HG02973 (cell line): ENCODE results near the gene HTR1B.

Source experiments
- ATAC-seq: cut with Tn5 transposase; IDR thresholded peaks from one replicate; pipeline ENCODE4 v1.9.1; 2021; ENCODE audit warnings: moderate library complexity; ENCODE audit not compliant: unreplicated experiment

HTR1B gene

DNA sequence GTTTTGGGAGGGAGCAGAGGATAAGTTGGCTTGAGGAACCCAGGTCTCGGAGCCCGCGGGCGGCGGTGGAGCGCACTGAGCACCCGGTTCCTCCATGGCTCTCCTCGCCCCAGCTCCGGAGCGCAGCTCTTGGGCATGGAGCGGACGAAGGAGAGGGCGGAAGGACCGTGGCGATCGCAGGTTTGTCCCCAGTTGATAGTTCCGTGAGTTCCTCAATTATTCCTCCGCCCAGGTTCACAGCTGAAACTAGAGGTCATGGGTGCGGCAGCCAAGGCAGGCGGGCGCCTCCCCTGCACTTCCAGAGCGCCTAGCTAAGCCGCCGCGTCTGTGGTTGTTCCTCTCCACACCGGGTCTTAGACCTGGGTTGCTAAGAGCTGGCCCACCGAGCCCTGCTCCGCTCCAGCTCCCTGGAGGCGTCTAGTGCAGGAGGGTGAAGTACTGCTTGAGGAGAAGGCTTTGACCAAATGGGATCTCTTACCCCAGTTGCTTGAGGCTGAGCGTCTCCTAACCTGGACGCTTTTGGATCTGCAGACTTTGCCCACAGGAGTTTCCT lies at the start of gene HTR1B:
TSS of gene HTR1B (minus strand) at position 184 of the 553 bp plus-strand sequence. CDS start at position 96, 88 bp downstream.
- no peak for ATAC-seq

DNA sequence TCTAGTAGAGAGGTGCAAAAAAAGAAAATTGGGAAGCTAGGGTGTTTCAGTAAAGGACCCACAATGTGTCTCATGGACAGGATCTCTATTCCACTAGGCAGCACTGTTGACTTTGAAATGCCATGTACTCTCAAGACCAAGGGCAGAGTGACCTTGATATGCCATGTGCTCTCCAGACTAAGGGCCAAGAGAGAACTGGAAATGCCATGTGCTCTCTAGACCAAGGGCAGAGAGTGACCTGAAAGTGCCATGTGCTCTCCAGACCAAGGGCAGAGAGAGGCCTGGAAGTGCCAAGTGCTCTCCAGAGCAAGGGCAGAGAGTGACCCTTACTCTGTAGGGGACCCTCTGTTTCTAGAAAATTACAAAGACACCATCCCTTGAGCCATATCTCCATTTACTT lies 49.3 kb upstream of the HTR1B start:
- ATAC-seq, result no peak

- ATAC-seq, result no peak
Observed at GRCh38 chr6:77511860-77512259, 48.6 kb upstream of the HTR1B start.

DNA sequence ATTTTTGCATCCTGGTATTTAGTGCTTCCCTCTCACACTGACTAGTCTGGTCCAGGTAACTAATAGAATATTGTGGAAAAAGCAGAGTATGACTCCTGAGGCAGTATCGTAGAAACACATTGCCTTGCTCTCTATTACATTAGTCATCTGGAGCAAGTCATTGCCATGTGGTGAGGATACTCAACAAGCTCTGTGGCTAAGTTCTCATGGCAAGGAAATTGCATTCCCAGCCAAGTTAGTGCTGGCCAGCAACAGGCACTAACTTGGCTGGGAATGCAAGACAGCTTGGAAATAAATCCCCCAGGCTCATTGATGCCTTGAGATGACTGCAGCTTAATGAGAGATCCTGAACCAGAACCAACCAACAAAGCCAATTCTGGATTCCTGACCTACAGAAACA lies 39.7 kb upstream of the HTR1B start:
- no peak for ATAC-seq

DNA sequence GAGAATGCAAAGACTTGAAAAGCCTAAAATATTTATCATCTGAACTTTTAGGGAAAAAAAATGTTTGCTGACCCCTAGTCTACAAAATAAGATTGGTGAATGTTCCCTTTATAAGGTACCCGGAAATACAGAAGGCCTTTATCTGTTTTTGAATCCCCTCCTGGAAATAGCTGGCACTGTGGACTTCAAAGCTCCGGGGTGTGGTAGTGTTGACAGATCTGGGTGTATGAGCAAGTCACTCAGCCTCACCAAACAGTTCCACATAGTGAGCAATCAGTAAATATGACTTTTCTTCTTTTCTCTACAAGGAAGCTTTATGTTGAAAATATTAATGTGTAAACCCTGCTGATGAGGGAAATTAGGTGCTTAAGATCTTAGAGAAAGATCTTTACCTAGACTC lies 29.2 kb upstream of the HTR1B start:
- no peak for ATAC-seq

GRCh38 chr6:77487808-77488425 lies 24.6 kb upstream of the HTR1B start:
- no peak for ATAC-seq

GRCh38 chr6:77482981-77483380 lies 19.7 kb upstream of the HTR1B start:
- no peak for ATAC-seq

DNA sequence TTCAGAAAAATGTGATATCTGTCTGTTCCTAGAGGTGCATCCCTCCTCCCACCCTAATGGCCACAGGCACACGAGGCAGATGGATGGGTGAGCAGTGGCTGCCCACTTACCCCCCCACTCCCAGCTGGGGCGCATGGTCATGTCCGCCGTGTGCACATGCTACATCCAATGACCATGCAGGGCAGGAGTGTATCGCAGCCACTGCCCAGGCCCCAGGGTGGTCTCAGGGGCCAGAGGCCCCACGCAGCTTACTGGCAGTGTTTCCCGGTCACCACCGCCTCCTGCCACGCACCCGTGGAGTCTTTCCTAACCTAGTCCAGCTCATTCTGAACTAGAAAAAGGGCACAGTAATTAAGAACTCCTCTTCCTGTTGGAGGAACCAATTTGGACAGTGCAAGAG lies 11.7 kb upstream of the HTR1B start:
- ATAC-seq, result no peak

- ATAC-seq, result no peak
Observed at GRCh38 chr6:77474286-77474956, 11.1 kb upstream of the HTR1B start.

DNA sequence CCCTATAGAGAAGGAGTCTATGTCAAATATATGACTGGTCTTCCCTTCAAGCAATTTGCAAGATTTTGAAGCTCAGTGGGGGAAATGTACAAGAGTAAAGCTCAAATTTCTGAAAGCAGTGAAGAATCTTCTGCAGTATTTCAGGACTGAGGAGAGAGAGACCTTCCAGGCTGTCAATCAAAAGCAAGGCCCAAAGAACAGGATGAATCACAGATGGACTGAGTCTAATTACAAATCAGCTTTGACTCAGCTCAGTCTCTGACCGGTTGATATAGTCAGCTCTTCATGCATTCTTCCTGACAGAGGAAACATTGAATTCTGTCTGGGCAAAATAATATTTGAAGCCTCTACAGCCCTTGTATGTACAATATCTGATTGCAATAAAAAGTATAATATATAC lies 7.7 kb upstream of the HTR1B start:
- no peak for ATAC-seq

DNA sequence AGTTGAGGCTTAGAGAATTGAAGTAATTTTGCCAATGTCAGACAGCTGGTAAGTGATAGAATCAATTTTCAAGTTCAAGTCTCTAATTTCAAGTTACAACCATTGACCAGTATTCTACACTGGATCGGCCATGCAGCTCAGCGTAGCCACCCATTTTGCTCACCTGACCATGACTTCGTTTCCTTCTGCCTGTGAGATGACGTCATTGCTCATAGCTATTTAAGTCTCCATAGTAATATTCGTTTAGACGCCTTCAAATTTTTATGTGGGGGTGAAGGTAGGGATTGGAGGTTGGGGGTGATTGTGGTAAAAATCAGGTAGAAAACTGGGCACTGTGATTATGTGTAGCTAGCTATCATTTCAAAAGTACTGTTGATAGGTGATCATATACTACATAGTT lies 5.6 kb upstream of the HTR1B start:
- no peak for ATAC-seq

GRCh38 chr6:77466451-77467437 lies 3.5 kb upstream of the HTR1B start:
- peak; percentile 73 for ATAC-seq

DNA sequence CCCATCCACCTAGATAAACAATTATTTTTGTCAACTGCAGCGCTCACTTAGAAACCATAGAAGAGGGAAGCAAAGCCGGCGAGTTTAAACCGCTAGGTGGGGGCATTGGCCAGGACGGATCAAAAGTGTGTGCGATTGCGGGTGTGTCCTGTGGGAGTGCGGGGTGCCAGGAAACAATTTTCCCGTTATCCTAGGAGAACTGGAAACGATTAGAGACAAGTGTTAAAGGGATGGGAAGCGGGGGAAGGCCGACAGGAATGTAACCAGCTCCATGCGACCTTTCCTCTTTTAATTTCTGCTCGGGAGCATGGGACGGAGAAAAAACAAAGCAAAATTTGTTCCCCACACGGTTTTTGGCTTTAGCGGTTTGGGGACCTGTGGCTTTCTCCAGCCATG lies 2.8 kb upstream of the HTR1B start:
- ATAC-seq, result peak; percentile 82

DNA sequence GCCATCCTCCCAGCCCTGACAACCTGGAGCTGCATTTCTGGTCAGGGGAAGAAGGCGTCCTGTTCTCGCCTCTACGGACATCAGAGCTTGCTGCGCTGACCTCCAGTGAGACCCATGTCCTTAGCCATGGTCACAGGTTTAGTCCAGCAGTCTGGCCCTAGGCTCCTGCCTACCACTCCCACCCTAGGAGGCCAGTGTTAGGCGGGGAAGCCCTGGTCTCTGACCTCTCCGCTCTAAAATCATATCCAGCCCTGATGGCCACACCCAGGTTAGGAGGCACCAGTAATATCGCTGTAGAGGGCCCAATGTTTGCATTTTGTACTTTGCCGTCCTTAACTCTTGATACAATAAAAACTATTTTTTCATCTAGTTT lies 1.2 kb upstream of the HTR1B start:
- no peak for ATAC-seq

- no peak for ATAC-seq
Observed at GRCh38 chr6:77463861-77464494, 687 bp upstream of the HTR1B start.

DNA sequence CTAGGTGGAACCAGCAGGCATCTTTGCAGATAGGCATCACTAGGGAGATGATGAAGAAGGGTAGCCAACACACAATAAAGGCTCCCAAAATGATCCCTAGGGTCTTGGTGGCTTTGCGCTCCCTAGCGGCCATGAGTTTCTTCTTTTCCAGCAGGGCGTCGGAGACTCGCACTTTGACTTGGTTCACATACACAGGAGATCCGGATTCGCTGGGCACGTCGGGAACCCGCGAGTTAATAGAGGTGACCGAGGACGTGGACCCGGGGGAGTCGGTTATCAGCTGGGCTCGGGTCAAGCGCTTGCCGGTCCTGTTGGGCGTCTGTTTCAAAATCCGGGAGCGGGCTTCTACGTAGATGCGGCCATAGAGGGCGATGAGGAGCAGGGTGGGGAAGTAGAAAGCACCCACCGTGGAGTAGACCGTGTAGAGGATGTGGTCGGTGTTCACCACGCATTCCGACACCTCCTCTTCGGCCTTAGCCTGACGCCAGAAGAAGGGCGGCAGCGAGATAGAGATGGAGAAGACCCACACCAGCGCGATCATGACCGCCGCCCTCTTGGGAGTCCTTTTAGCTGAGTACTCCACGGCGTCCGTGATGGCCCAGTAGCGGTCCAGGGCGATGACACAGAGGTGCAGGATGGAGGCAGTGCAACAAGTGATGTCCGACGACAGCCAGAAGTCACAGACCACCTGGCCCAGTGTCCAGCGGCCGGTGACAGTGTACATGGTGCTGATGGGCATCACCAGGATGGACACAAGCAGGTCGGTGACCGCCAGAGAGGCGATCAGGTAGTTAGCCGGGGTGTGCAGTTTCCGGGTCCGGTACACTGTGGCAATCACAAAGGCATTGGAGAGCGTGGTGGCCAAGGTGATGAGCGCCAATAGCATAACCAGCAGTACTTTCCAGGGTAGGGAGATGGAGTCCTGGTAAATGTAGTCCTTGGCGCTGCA lies 658 bp downstream of the HTR1B start:
- ATAC-seq, result no peak

DNA sequence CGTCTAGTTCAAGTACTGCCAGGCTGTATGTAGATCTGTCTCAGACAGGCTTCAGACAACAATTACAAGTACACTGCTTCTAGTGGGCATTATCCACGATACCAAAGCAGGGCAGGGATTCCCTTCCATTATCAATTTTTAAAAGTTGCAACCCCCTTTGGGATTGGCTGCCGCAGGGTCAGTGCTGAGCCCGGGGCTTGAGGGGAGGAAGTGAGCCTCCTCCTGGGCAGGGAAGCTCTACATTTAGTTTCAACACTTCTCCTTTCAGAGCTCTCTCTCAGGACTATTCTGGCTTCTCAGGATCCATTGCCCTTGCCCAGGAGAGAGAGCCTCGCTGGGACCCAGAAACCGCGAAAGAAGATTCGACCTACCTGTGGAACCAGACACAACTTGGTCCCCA lies 1.5 kb downstream of the HTR1B start:
- no peak for ATAC-seq

DNA sequence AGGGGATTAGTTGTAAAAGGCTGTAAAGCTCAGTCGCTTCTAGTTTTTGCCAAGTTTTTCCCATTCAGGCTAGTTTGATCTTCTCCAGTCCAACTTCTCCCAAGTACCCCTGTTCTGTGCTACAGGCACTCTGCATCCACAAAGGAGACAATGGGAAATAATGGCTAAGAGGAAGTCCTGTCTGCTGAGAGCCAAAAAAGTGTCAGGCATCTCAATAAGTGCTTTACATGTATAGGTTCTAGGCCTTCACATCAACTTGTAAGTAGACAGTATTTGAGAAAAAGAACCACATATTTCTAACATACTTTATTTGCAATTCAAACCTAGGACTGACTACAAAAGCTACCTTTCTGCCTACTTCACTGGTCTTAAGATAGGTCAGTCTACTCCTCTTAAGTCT lies 4.9 kb downstream of the HTR1B start:
- no peak for ATAC-seq

GRCh38 chr6:77457720-77458349 lies 5.5 kb downstream of the HTR1B start:
- ATAC-seq, result peak; percentile 73
